Right atrium auricular region (tissue), 2 donors: Measurements from ENCODE around the gene TBC1D30. TPM values are rescaled to one million over a fixed set of nuclear protein-coding genes. Genes with fewer than 3 reads are reported as not detected.
"Not testable (repeated sequence)": the region's sequence is repeated elsewhere in the genome, so short reads cannot be mapped to it uniquely, and the experiment has no call there.

Experiments used
- DNase-seq: peaks from one replicate; pipeline ENCODE4 v3.0.0-alpha.2; 2019; ENCODE audit warnings: low spot score
- H3K27ac ChIP-seq, 2 donors: fragments of 200-600 bp; sonication (generic); 1 replicate in 1 of 2; 2 replicates in 1 of 2; pipeline ENCODE4 v1.5.1; 2016 to 2019
- H3K27me3 ChIP-seq, 2 donors: fragments of 200-600 bp; sonication (generic); one replicate each; pipeline versions ENCODE4 v1.5.1 to v1.6.0; 2017 to 2019
- H3K36me3 ChIP-seq: fragments of 200-600 bp; sonication (generic); one replicate; pipeline ENCODE4 v1.5.1; 2016
- H3K4me1 ChIP-seq, 2 donors: fragments of 200-600 bp; sonication (generic); one replicate each; pipeline versions ENCODE4 v1.5.1 to v1.6.0; 2017 to 2019
- H3K4me3 ChIP-seq, 2 donors: fragments of 200-600 bp; sonication (generic); 1 replicate in 1 of 2; 2 replicates in 1 of 2; pipeline ENCODE4 v1.5.1; 2017 to 2019; ENCODE audit warnings: mild to moderate bottlenecking in 1 of 2, moderate library complexity in 1 of 2
- H3K9me3 ChIP-seq, 2 donors: fragments of 200-600 bp; sonication (generic); one replicate each; pipeline ENCODE4 v1.5.1; 2019
- total RNA-seq, 2 donors: library from RNA; depleted of rRNA; stranded (reverse); fragments of >200 nt; gene quantifications; one replicate each; pipeline ENCODE4 v1.1.0, GENCODE V29; 2016
- TF ChIP-seq, protein P1 (sequence below), 2 donors: fragments of 200-600 bp; sonication (generic); IDR thresholded peaks; one replicate each; pipeline ENCODE4 v1.5.1; 2019; ENCODE audit warnings: antibody characterized with exemption in 2 of 2

Gene TBC1D30
- total RNA-seq, 2 donors from 2014 or later: 0.48 to 3.3 TPM

GRCh38 chr12:64833928-64834327, 9.5 kb downstream of the TBC1D30 start:
- DNase-seq: no peak
- no peaks in the 10 kb centered on the region for H3K36me3 ChIP-seq
- TF ChIP-seq, protein P1, sequence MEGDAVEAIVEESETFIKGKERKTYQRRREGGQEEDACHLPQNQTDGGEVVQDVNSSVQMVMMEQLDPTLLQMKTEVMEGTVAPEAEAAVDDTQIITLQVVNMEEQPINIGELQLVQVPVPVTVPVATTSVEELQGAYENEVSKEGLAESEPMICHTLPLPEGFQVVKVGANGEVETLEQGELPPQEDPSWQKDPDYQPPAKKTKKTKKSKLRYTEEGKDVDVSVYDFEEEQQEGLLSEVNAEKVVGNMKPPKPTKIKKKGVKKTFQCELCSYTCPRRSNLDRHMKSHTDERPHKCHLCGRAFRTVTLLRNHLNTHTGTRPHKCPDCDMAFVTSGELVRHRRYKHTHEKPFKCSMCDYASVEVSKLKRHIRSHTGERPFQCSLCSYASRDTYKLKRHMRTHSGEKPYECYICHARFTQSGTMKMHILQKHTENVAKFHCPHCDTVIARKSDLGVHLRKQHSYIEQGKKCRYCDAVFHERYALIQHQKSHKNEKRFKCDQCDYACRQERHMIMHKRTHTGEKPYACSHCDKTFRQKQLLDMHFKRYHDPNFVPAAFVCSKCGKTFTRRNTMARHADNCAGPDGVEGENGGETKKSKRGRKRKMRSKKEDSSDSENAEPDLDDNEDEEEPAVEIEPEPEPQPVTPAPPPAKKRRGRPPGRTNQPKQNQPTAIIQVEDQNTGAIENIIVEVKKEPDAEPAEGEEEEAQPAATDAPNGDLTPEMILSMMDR (IDR thresholded peaks at IDR 0.05): no peak
- H3K4me1 ChIP-seq: no peaks in the 10 kb centered on the region
- H3K27me3 ChIP-seq: no peaks in the 10 kb centered on the region
- no peak overlapping the region for H3K4me3 ChIP-seq
- H3K9me3 ChIP-seq: peaks cover 0 to 12% of the 10 kb centered on the region in 2 donors
- H3K27ac ChIP-seq: no peak overlapping the region

DNA sequence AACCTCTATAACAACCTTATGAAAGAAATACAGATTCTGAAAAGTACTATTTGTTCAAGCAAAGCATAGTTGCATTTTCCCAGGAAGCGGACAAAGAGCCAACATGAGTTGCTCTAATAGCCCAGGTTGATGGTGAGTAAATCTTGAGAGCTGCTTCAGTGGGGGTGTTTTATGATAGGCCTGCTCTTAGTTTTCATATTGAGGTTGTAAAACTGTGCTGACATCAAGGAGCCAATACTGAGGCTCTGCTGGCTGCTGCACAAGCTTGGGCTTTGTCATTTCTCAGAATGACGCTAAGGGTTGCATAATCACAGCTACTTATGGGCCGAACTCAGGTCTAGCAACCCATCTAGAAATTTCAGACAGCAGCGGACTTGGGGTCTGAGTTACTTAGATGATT, 11.5 kb downstream of the TBC1D30 start:
- TF ChIP-seq, protein P1 (IDR thresholded peaks at IDR 0.05): no peak
- no peak for DNase-seq
- no peak overlapping the region for H3K27ac ChIP-seq
- no peak overlapping the region for H3K4me3 ChIP-seq
- H3K36me3 ChIP-seq: no peaks in the 10 kb centered on the region
- no peaks in the 10 kb centered on the region for H3K27me3 ChIP-seq
- peaks cover 0 to 12% of the 10 kb centered on the region in 2 donors for H3K9me3 ChIP-seq
- no peaks in the 10 kb centered on the region for H3K4me1 ChIP-seq

- Histone ChIP-seq H3K4me3 (no peak overlapping the region), H3K9me3 (peaks cover 0 to 12% of the 10 kb centered on the region in 2 donors), H3K27me3 (no peaks in the 10 kb centered on the region), H3K4me1 (no peaks in the 10 kb centered on the region), H3K36me3 (no peaks in the 10 kb centered on the region), H3K27ac (no peak overlapping the region)
- DNase-seq: no peak
- TF ChIP-seq, protein P1 (IDR thresholded peaks at IDR 0.05): no peak
These were observed 12.4 kb downstream of the TBC1D30 start for GRCh38 chr12:64836856-64837255.

DNA sequence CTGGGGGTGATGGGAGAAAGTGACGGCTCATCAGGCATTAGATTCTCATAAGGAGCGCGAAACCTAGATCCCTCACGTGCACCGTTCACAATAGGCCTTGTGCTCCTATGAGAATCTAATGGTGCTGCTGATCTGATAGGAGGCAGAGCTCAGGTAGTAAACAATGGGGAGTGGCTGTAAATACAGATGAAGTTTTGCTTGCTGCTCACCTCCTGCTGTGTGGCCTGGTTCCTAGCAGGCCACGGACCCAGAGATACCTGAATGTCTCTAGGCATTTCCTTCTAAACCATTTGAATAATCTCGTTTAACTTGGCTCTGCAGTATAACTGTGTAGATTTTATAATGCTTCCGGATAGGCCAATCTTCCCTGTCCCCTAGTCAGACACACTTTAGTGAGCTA, 13.0 kb downstream of the TBC1D30 start:
- H3K4me3 ChIP-seq: no peak overlapping the region
- H3K36me3 ChIP-seq: no peaks in the 10 kb centered on the region
- H3K27ac ChIP-seq: no peak overlapping the region
- H3K4me1 ChIP-seq: no peaks in the 10 kb centered on the region
- no peaks in the 10 kb centered on the region for H3K27me3 ChIP-seq
- DNase-seq: no peak
- peaks cover 0 to 7% of the 10 kb centered on the region in 2 donors for H3K9me3 ChIP-seq
- TF ChIP-seq, protein P1 (IDR thresholded peaks at IDR 0.05): no peak

DNA sequence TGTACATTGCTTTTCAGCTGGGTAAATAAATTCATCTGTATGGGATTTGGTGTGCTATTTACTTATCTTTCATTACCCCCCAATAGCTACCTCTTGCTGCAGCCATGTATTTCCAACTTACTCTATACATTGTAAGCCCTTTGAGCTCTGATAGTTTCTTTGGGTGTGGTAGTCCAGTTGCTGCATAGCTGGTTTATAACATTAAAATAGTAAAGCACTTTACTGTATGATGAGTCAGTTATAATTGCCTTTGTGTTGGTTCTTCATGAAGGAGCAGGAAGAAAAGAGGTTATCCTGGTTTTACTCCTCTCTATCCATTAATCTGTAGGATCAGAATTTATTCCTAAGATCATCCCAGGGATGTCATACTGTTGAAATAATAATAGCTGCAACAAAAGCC, 15.7 kb downstream of the TBC1D30 start:
- TF ChIP-seq, protein P1 (IDR thresholded peaks at IDR 0.05): no peak
- Histone ChIP-seq H3K27me3 (no peaks in the 10 kb centered on the region), H3K9me3 (no peaks in the 10 kb centered on the region), H3K27ac (no peak overlapping the region), H3K36me3 (no peaks in the 10 kb centered on the region), H3K4me3 (no peak overlapping the region), H3K4me1 (no peaks in the 10 kb centered on the region)
- DNase-seq: no peak

GRCh38 chr12:64840949-64841717, 16.7 kb downstream of the TBC1D30 start:
- Histone ChIP-seq H3K9me3 (no peaks in the 10 kb centered on the region), H3K27me3 (no peaks in the 10 kb centered on the region), H3K27ac (no peak overlapping the region), H3K36me3 (no peaks in the 10 kb centered on the region), H3K4me3 (no peak overlapping the region), H3K4me1 (no peaks in the 10 kb centered on the region)
- no peak for DNase-seq
- TF ChIP-seq, protein P1 (IDR thresholded peaks at IDR 0.05): no peak

DNA sequence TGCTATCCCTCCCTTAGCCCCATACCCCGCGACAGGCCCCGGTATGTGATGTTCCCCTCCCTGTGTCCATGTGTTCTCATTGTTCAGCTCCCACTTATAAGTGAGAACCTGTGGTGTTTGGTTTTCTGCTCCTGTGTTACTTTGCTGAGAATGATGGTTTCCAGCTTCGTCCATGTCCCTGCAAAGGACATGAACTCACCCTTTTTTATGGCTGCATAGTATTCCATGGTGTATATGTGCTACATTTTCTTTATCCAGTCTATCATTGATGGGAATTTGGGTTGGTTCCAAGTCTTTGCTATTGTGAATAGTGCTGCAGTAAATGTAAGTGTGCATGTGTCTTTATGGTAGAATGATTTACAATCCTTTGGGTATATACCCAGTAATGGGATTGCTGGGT, 24.0 kb downstream of the TBC1D30 start:
- H3K27me3 ChIP-seq, DNase-seq: not testable (repeated sequence)

More for the DNA sequence above, 24.0 kb downstream of the TBC1D30 start:
- H3K36me3 ChIP-seq, H3K4me3 ChIP-seq, H3K27ac ChIP-seq, H3K9me3 ChIP-seq, H3K4me1 ChIP-seq: not testable (repeated sequence)
